ENCODE measurements around the gene ANK2.

ANK2 gene

GRCh38 chr4:113094331-113094730, 44.9 kb downstream of the ANK2 start:
- no peak overlapping the region for H3K27ac ChIP-seq (replicated peaks)
- TF ChIP-seq, protein P1, sequence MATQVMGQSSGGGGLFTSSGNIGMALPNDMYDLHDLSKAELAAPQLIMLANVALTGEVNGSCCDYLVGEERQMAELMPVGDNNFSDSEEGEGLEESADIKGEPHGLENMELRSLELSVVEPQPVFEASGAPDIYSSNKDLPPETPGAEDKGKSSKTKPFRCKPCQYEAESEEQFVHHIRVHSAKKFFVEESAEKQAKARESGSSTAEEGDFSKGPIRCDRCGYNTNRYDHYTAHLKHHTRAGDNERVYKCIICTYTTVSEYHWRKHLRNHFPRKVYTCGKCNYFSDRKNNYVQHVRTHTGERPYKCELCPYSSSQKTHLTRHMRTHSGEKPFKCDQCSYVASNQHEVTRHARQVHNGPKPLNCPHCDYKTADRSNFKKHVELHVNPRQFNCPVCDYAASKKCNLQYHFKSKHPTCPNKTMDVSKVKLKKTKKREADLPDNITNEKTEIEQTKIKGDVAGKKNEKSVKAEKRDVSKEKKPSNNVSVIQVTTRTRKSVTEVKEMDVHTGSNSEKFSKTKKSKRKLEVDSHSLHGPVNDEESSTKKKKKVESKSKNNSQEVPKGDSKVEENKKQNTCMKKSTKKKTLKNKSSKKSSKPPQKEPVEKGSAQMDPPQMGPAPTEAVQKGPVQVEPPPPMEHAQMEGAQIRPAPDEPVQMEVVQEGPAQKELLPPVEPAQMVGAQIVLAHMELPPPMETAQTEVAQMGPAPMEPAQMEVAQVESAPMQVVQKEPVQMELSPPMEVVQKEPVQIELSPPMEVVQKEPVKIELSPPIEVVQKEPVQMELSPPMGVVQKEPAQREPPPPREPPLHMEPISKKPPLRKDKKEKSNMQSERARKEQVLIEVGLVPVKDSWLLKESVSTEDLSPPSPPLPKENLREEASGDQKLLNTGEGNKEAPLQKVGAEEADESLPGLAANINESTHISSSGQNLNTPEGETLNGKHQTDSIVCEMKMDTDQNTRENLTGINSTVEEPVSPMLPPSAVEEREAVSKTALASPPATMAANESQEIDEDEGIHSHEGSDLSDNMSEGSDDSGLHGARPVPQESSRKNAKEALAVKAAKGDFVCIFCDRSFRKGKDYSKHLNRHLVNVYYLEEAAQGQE (IDR thresholded peaks at IDR 0.05; ENCODE audit: insufficient replicate concordance, low read depth) = no peak
- no peak for TF ChIP-seq POLR2AphosphoS5 (IDR thresholded peaks at IDR 0.05; ENCODE audit: low read depth)
- DNase-seq (ENCODE audit: low read depth in 1 of 2, low spot score in 1 of 2) = no peak
- H3K27me3 ChIP-seq (ENCODE audit: insufficient read depth, poor library complexity, severe bottlenecking) = no peaks in the 10 kb centered on the region
- H3K4me3 ChIP-seq (replicated peaks; ENCODE audit: insufficient read depth, low read length) = no peak overlapping the region

DNA sequence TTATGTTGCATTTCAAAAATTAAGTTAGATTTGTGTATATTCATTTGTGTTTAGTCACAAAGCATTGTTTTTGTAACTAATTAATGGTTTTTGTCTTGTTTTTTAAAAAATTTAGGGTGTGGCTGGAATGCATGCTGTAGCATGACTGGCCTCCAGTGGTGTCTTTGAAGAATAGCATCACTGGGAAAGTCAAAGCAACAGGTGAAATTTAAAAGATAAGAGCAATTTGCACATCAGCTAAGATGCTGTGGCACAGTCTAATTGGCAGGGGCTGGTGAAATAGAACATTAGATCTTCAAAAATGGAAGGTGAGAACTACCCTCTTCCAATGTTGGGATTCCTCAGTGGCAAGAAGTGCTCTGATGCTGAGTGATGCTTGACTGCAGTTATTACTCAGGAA, 45.3 kb downstream of the ANK2 start:
- no peak for DNase-seq (ENCODE audit: low read depth in 1 of 2, low spot score in 1 of 2)
- Histone ChIP-seq H3K27ac (replicated peaks) (no peak overlapping the region), H3K4me3 (replicated peaks; ENCODE audit: insufficient read depth, low read length) (no peak overlapping the region), H3K27me3 (ENCODE audit: insufficient read depth, poor library complexity, severe bottlenecking) (no peaks in the 10 kb centered on the region)
- TF ChIP-seq, protein P1 (IDR thresholded peaks at IDR 0.05; ENCODE audit: insufficient replicate concordance, low read depth) = no peak
- TF ChIP-seq SPI1 (IDR thresholded peaks at IDR 0.05; ENCODE audit: borderline replicate concordance, low read depth) (no peak), POLR2AphosphoS5 (IDR thresholded peaks at IDR 0.05; ENCODE audit: low read depth) (no peak)

- H3K27me3 ChIP-seq (ENCODE audit: insufficient read depth, poor library complexity, severe bottlenecking) = no peaks in the 10 kb centered on the region
- TF ChIP-seq, protein P1 (IDR thresholded peaks at IDR 0.05; ENCODE audit: insufficient replicate concordance, low read depth) = no peak
- TF ChIP-seq CTCF (IDR thresholded peaks at IDR 0.05; ENCODE audit: insufficient read depth, low read length) (no peak), POLR2AphosphoS5 (IDR thresholded peaks at IDR 0.05; ENCODE audit: low read depth) (no peak), GABPA (IDR thresholded peaks at IDR 0.05; ENCODE audit: low read depth) (no peak), SPI1 (IDR thresholded peaks at IDR 0.05; ENCODE audit: borderline replicate concordance, low read depth) (no peak)
- no peak for DNase-seq (ENCODE audit: low read depth in 1 of 2, low spot score in 1 of 2)
- no peak overlapping the region for H3K27ac ChIP-seq (replicated peaks)
- no peak overlapping the region for H3K4me3 ChIP-seq (replicated peaks; ENCODE audit: insufficient read depth, low read length)
These were observed 52.2 kb downstream of the ANK2 start for GRCh38 chr4:113101669-113102068.

GRCh38 chr4:113103556-113103955, 54.1 kb downstream of the ANK2 start:
- H3K4me3 ChIP-seq (replicated peaks; ENCODE audit: insufficient read depth, low read length) = no peak overlapping the region
- no peak overlapping the region for H3K27ac ChIP-seq (replicated peaks)
- no peak for TF ChIP-seq SPI1 (IDR thresholded peaks at IDR 0.05; ENCODE audit: borderline replicate concordance, low read depth)
- TF ChIP-seq POLR2AphosphoS5 (IDR thresholded peaks at IDR 0.05; ENCODE audit: low read depth) = no peak
- no peak for TF ChIP-seq GABPA (IDR thresholded peaks at IDR 0.05; ENCODE audit: low read depth)
- TF ChIP-seq CTCF (IDR thresholded peaks at IDR 0.05; ENCODE audit: insufficient read depth, low read length) = no peak
- TF ChIP-seq, protein P1 (IDR thresholded peaks at IDR 0.05; ENCODE audit: insufficient replicate concordance, low read depth) = no peak
- no peaks in the 10 kb centered on the region for H3K27me3 ChIP-seq (ENCODE audit: insufficient read depth, poor library complexity, severe bottlenecking)
- DNase-seq (ENCODE audit: low read depth in 1 of 2, low spot score in 1 of 2) = no peak
